ENCODE data around the gene VPS50. TPM values are rescaled to one million over a fixed set of nuclear protein-coding genes. Genes with fewer than 3 reads are reported as not detected.
A peak's percentile ranks its signal among the peaks of the same experiment; 100 is the strongest.

The VPS50 gene
- total and polyA plus RNA-seq, 2 donors from 2014 or later = 12.9 to 33.8 TPM

GRCh38 chr7:93249491-93250148 is 17.5 kb downstream of the VPS50 start:
- H3K9me3 ChIP-seq (ENCODE audit: control insufficient read depth in 2 of 3, insufficient read depth in 1 of 3, low read length in 3 of 3) = no peaks in the 10 kb centered on the region
- H3K36me3 ChIP-seq (ENCODE audit: control insufficient read depth in 2 of 3, insufficient read depth in 3 of 3, low read length in 3 of 3) = no peaks in the 10 kb centered on the region
- H3K4me3 ChIP-seq (ENCODE audit: low read length in 3 of 3) = no peak overlapping the region
- no peaks in the 10 kb centered on the region for H3K4me1 ChIP-seq (ENCODE audit: control insufficient read depth in 2 of 3, insufficient read depth in 2 of 3, low read depth in 1 of 3, low read length in 3 of 3)
- no peak overlapping the region for H3K27ac ChIP-seq (ENCODE audit: low read depth in 2 of 2, low read length in 2 of 2)
- no peak for FAIRE-seq
- DNase-seq = peak in 1 of 5 donors; percentile 18
- no peak overlapping the region for H3K9ac ChIP-seq (ENCODE audit: low read length in 3 of 3)
- H3K27me3 ChIP-seq (ENCODE audit: control insufficient read depth, insufficient read depth, low read length) = no peaks in the 10 kb centered on the region
- TF ChIP-seq CTCF (IDR thresholded peaks at IDR 0.05; ENCODE audit: borderline replicate concordance, extremely low read depth, insufficient read depth) = no peak
- intact Hi-C loops (cut with DNase I) = no loop called here

GRCh38 chr7:93258661-93259060 is 26.5 kb downstream of the VPS50 start:
- DNase-seq (no peak), FAIRE-seq (no peak)
- Histone ChIP-seq H3K9ac (ENCODE audit: low read length in 3 of 3) (no peak overlapping the region), H3K4me1 (ENCODE audit: control insufficient read depth in 2 of 3, insufficient read depth in 2 of 3, low read depth in 1 of 3, low read length in 3 of 3) (no peaks in the 10 kb centered on the region), H3K36me3 (ENCODE audit: control insufficient read depth in 2 of 3, insufficient read depth in 3 of 3, low read length in 3 of 3) (peaks cover 0 to 4% (median 0%) of the 10 kb centered on the region in 3 donors), H3K27me3 (ENCODE audit: control insufficient read depth, insufficient read depth, low read length) (no peaks in the 10 kb centered on the region), H3K9me3 (ENCODE audit: control insufficient read depth in 2 of 3, insufficient read depth in 1 of 3, low read length in 3 of 3) (no peaks in the 10 kb centered on the region), H3K4me3 (ENCODE audit: low read length in 3 of 3) (no peak overlapping the region), H3K27ac (ENCODE audit: low read depth in 2 of 2, low read length in 2 of 2) (no peak overlapping the region)
- intact Hi-C loops (cut with DNase I) = no loop called here
- TF ChIP-seq CTCF (IDR thresholded peaks at IDR 0.05; ENCODE audit: borderline replicate concordance, extremely low read depth, insufficient read depth) = no peak

GRCh38 chr7:93262535-93262934 is 30.4 kb downstream of the VPS50 start:
- FAIRE-seq (no peak), DNase-seq (no peak)
- H3K27ac ChIP-seq (ENCODE audit: low read depth in 2 of 2, low read length in 2 of 2) = no peak overlapping the region
- intact Hi-C loops (cut with DNase I) = no loop called here
- H3K4me3 ChIP-seq (ENCODE audit: low read length in 3 of 3) = no peak overlapping the region
- no peaks in the 10 kb centered on the region for H3K4me1 ChIP-seq (ENCODE audit: control insufficient read depth in 2 of 3, insufficient read depth in 2 of 3, low read depth in 1 of 3, low read length in 3 of 3)
- no peaks in the 10 kb centered on the region for H3K9me3 ChIP-seq (ENCODE audit: control insufficient read depth in 2 of 3, insufficient read depth in 1 of 3, low read length in 3 of 3)
- TF ChIP-seq CTCF (IDR thresholded peaks at IDR 0.05; ENCODE audit: borderline replicate concordance, extremely low read depth, insufficient read depth) = no peak
- peaks cover 0 to 4% (median 0%) of the 10 kb centered on the region in 3 donors for H3K36me3 ChIP-seq (ENCODE audit: control insufficient read depth in 2 of 3, insufficient read depth in 3 of 3, low read length in 3 of 3)
- H3K27me3 ChIP-seq (ENCODE audit: control insufficient read depth, insufficient read depth, low read length) = no peaks in the 10 kb centered on the region
- H3K9ac ChIP-seq (ENCODE audit: low read length in 3 of 3) = no peak overlapping the region

- Histone ChIP-seq H3K36me3 (ENCODE audit: control insufficient read depth in 2 of 3, insufficient read depth in 3 of 3, low read length in 3 of 3) (peaks cover 0 to 2% (median 0%) of the 10 kb centered on the region in 3 donors), H3K27me3 (ENCODE audit: control insufficient read depth, insufficient read depth, low read length) (no peaks in the 10 kb centered on the region), H3K4me1 (ENCODE audit: control insufficient read depth in 2 of 3, insufficient read depth in 2 of 3, low read depth in 1 of 3, low read length in 3 of 3) (no peaks in the 10 kb centered on the region), H3K27ac (ENCODE audit: low read depth in 2 of 2, low read length in 2 of 2) (no peak overlapping the region), H3K4me3 (ENCODE audit: low read length in 3 of 3) (no peak overlapping the region), H3K9me3 (ENCODE audit: control insufficient read depth in 2 of 3, insufficient read depth in 1 of 3, low read length in 3 of 3) (no peaks in the 10 kb centered on the region), H3K9ac (ENCODE audit: low read length in 3 of 3) (no peak overlapping the region)
- intact Hi-C loops (cut with DNase I) = no loop called here
- DNase-seq (no peak), FAIRE-seq (no peak)
- no peak for TF ChIP-seq CTCF (IDR thresholded peaks at IDR 0.05; ENCODE audit: borderline replicate concordance, extremely low read depth, insufficient read depth)
Observed at GRCh38 chr7:93265220-93265619, 33.1 kb downstream of the VPS50 start.

All from kidney (tissue), 14 donors.